GM23248 (cell line): ENCODE results near the gene GAD2. TPM values are rescaled to one million over a fixed set of nuclear protein-coding genes. Genes with fewer than 3 reads are reported as not detected.

Experiments
- DNase-seq: peaks from one replicate; pipeline ENCODE4 v3.0.0-alpha.2; 2015
- H2AFZ ChIP-seq: fragments of 200-600 bp; sonication (generic); 2 replicates; pipeline ENCODE4 v1.6.1; 2016; ENCODE audit warnings: antibody characterized with exemption
- H3F3A ChIP-seq: fragments of 200-600 bp; sonication (generic); 2 replicates; pipeline ENCODE4 v1.6.1; 2016; ENCODE audit warnings: mild to moderate bottlenecking, antibody characterized with exemption, mixed run types; ENCODE audit not compliant: insufficient read depth
- H3K27ac ChIP-seq: fragments of 200-600 bp; sonication (generic); 2 replicates; pipeline ENCODE4 v1.5.1; 2016; ENCODE audit warnings: mild to moderate bottlenecking
- H3K27me3 ChIP-seq: fragments of 200-600 bp; sonication (generic); replicated peaks from 2 replicates; pipeline ENCODE4 v1.6.1; 2016; ENCODE audit warnings: mild to moderate bottlenecking; ENCODE audit not compliant: insufficient read depth
- H3K36me3 ChIP-seq: fragments of 200-600 bp; sonication (generic); 2 replicates; pipeline ENCODE4 v1.6.1; 2016; ENCODE audit warnings: low read depth, mild to moderate bottlenecking
- H3K4me1 ChIP-seq: fragments of 200-600 bp; sonication (generic); 2 replicates; pipeline ENCODE4 v1.6.1; 2016; ENCODE audit warnings: mild to moderate bottlenecking; ENCODE audit not compliant: insufficient read depth
- H3K4me2 ChIP-seq: fragments of 200-600 bp; sonication (generic); one replicate; pipeline ENCODE4 v1.6.1; 2016; ENCODE audit warnings: mild to moderate bottlenecking; ENCODE audit not compliant: unreplicated experiment
- H3K4me3 ChIP-seq: fragments of 200-600 bp; sonication (generic); 2 replicates; pipeline ENCODE4 v1.5.1; 2016; ENCODE audit warnings: mild to moderate bottlenecking
- H3K79me2 ChIP-seq: fragments of 200-600 bp; sonication (generic); 2 replicates; pipeline ENCODE4 v1.6.1; 2016; ENCODE audit warnings: mild to moderate bottlenecking; ENCODE audit not compliant: insufficient read depth
- H3K9ac ChIP-seq: fragments of 200-600 bp; sonication (generic); 2 replicates; pipeline ENCODE4 v1.6.1; 2016; ENCODE audit warnings: mild to moderate bottlenecking
- H3K9me2 ChIP-seq: fragments of 200-600 bp; sonication (generic); 2 replicates; pipeline ENCODE4 v1.6.1; 2016; ENCODE audit warnings: mixed run types, mild to moderate bottlenecking, moderate library complexity; ENCODE audit not compliant: insufficient read depth
- H3K9me3 ChIP-seq: fragments of 200-600 bp; sonication (generic); one replicate; pipeline ENCODE4 v1.6.1; 2017; ENCODE audit warnings: low read depth
- H4K20me1 ChIP-seq: fragments of 200-600 bp; sonication (generic); 2 replicates; pipeline ENCODE4 v1.6.0; 2016; ENCODE audit not compliant: insufficient read depth
- EZH2 ChIP-seq: fragments of 200-600 bp; sonication (generic); IDR thresholded peaks from 2 replicates; pipeline ENCODE4 v1.6.1; 2018; ENCODE audit warnings: antibody characterized with exemption, mild to moderate bottlenecking; ENCODE audit not compliant: insufficient read depth, poor library complexity, severe bottlenecking
- EZH2phosphoT487 ChIP-seq: fragments of 200-600 bp; sonication (generic); IDR thresholded peaks from 2 replicates; pipeline ENCODE4 v1.6.1; 2018; ENCODE audit warnings: antibody characterized with exemption, moderate library complexity, mild to moderate bottlenecking, low read depth; ENCODE audit not compliant: insufficient read depth
- WGBS, 2 experiments: methylation state at CpG; one replicate each; pipeline ENCODE4 v1.1.6; 2015 to 2017; ENCODE audit warnings: low lambda C conversion rate in 2 of 2, low coverage in 1 of 2; ENCODE audit errors: missing lambda C conversion rate in 2 of 2; 5-methylcytosine and 5-hydroxymethylcytosine counted together
- in situ Hi-C: fragments of 300-500 bp; cut with MboI; formaldehyde crosslinking; loops from 2 replicates; pipeline ENCODE4 v1.15.0; 2020
- polyA plus RNA-seq: library from polyadenylated mRNA; unstranded; fragments of >200 nt; fragmentation: Nextera tagmentation; extraction: Ambion mirVana; gene quantifications from 2 replicates; pipeline ENCODE4 v1.2.1, GENCODE V29; 2016
- total RNA-seq: library from RNA; depleted of rRNA; stranded (reverse); fragments of >200 nt; shearing (Covaris generic); gene quantifications from 2 replicates; pipeline ENCODE4 v1.2.3, GENCODE V29; 2014

Gene GAD2
- total and polyA plus RNA-seq, 2 experiments from 2014 or later, result not detected

DNA sequence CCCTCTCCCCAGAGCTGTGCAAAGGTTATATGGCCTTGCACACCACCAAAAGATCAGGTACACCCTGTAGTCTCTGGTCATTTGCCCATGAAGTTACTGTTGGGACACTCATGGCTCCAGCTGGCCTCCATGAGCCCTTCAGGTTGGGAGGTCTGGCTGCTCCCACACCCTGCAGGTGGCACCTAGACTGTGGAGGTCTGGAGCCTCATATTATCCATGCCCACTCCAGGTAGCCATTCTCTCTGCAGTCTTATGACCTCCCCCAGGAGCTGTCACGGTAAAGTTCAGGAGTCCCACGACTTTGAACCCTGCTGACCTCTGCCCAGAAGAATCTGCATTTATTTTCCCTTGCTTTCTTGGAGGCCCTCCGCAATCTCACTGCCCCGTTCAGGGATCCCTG is 39.2 kb upstream of the GAD2 start:
- no peak overlapping the region for H3K9ac ChIP-seq
- no peak overlapping the region for H3K4me2 ChIP-seq
- in situ Hi-C loops, result no loop called here
- no peaks in the 10 kb centered on the region for H3K4me1 ChIP-seq
- no peaks in the 10 kb centered on the region for H4K20me1 ChIP-seq
- H3K4me3 ChIP-seq, result no peak overlapping the region
- 0 out of 2 replicates have a peak, but pooled peaks cover 3% of the 10 kb centered on the region for H3K27me3 ChIP-seq
- WGBS, 2 experiments, result 20 to 28% methylated on average over 4 of the region's 4 CpGs
- TF ChIP-seq EZH2phosphoT487 (no peak), EZH2 (no peak)
- no peak for DNase-seq
- no peak overlapping the region for H3K27ac ChIP-seq
- no peaks in the 10 kb centered on the region for H3F3A ChIP-seq
- H3K79me2 ChIP-seq, result no peaks in the 10 kb centered on the region
- no peaks in the 10 kb centered on the region for H3K9me3 ChIP-seq
- H2AFZ ChIP-seq, result no peak overlapping the region
- H3K36me3 ChIP-seq, result no peaks in the 10 kb centered on the region
- H3K9me2 ChIP-seq, result no peaks in the 10 kb centered on the region

- no peak overlapping the region for H3K4me2 ChIP-seq
- in situ Hi-C loops, result no loop called here
- WGBS, 2 experiments, result 16 to 19% methylated on average over 5 of the region's 5 CpGs
- DNase-seq, result no peak
- no peaks in the 10 kb centered on the region for H3K79me2 ChIP-seq
- H2AFZ ChIP-seq, result no peak overlapping the region
- H3K4me3 ChIP-seq, result no peak overlapping the region
- TF ChIP-seq EZH2phosphoT487 (no peak), EZH2 (no peak)
- H3K9me2 ChIP-seq, result no peaks in the 10 kb centered on the region
- no peaks in the 10 kb centered on the region for H3F3A ChIP-seq
- H3K9ac ChIP-seq, result no peak overlapping the region
- no peaks in the 10 kb centered on the region for H3K27me3 ChIP-seq
- no peak overlapping the region for H3K27ac ChIP-seq
- H3K9me3 ChIP-seq, result no peaks in the 10 kb centered on the region
- H3K4me1 ChIP-seq, result no peaks in the 10 kb centered on the region
- H4K20me1 ChIP-seq, result no peaks in the 10 kb centered on the region
- H3K36me3 ChIP-seq, result no peaks in the 10 kb centered on the region
These were observed 22.3 kb upstream of the GAD2 start for GRCh38 chr10:26194275-26194674.

DNA sequence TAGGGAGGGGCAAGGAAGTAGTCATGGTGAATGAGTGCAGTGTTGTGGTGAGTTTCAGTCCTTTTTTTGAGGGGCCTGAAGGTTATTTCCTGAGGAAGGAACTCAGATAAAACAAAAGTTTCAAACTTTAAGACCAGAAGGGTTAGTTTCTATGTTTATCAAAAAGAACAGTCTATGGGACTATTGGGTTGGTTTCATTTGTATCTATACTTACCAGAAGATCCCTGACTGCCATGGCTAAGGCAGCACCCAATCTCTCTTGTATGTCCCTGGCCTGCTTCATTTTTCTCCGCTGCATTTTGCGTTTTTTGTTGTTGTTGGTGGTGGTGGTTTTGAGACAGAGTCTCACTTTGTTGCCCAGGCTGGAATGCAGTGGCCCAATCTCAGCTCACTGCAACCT is 19.3 kb upstream of the GAD2 start:
- no peaks in the 10 kb centered on the region for H3K9me2 ChIP-seq
- H3K36me3 ChIP-seq, result no peaks in the 10 kb centered on the region
- H3K9ac ChIP-seq, result no peak overlapping the region
- no peaks in the 10 kb centered on the region for H3K4me1 ChIP-seq
- no peak overlapping the region for H2AFZ ChIP-seq
- H3K4me3 ChIP-seq, result no peak overlapping the region
- TF ChIP-seq EZH2 (no peak), EZH2phosphoT487 (no peak)
- no peaks in the 10 kb centered on the region for H3K79me2 ChIP-seq
- H4K20me1 ChIP-seq, result no peaks in the 10 kb centered on the region
- no peaks in the 10 kb centered on the region for H3F3A ChIP-seq
- no peak overlapping the region for H3K4me2 ChIP-seq
- H3K9me3 ChIP-seq, result no peaks in the 10 kb centered on the region
- H3K27me3 ChIP-seq, result no peaks in the 10 kb centered on the region; the same call in 1 of the 2 replicates
- no peak overlapping the region for H3K27ac ChIP-seq
- WGBS, 2 experiments, result 18 to 24% methylated on average over 2 of the region's 2 CpGs
- DNase-seq, result no peak
- in situ Hi-C loops, result no loop called here

DNA sequence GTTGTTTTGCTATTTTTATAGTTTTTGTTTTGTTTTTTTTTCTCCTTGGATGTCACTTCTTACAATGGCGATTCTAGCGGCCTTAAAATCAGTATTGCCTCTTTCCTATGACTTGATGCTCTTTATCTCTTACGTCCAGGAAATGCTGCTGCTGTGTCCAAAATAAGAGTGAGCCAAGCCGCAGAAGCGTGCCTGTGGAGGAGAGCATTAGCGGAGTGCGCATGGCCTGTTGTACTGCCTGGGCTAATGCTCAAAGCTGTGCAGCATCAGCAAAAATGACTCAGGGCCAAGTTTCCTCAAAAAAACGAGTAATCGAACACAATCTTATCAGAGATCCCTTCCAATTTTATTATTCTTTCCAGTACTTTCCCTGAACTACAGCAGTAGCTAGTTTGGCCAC is 18.5 kb upstream of the GAD2 start:
- Histone ChIP-seq H3K4me2 (no peak overlapping the region), H3K4me1 (no peaks in the 10 kb centered on the region), H3K36me3 (no peaks in the 10 kb centered on the region), H3K27me3 (no peaks in the 10 kb centered on the region; the same call in 1 of the 2 replicates), H3K79me2 (no peaks in the 10 kb centered on the region), H4K20me1 (no peaks in the 10 kb centered on the region), H3K4me3 (no peak overlapping the region), H3K9me3 (no peaks in the 10 kb centered on the region), H3K27ac (no peak overlapping the region), H3F3A (no peaks in the 10 kb centered on the region), H3K9ac (no peak overlapping the region), H2AFZ (no peak overlapping the region), H3K9me2 (no peaks in the 10 kb centered on the region)
- DNase-seq, result no peak
- TF ChIP-seq EZH2 (no peak), EZH2phosphoT487 (no peak)
- in situ Hi-C loops, result no loop called here
- 50 to 54% methylated on average over 9 of the region's 9 CpGs for WGBS, 2 experiments

GRCh38 chr10:26199841-26200240 is 16.7 kb upstream of the GAD2 start:
- H4K20me1 ChIP-seq, result no peaks in the 10 kb centered on the region
- no peak overlapping the region for H3K4me2 ChIP-seq
- no peak overlapping the region for H2AFZ ChIP-seq
- H3K4me3 ChIP-seq, result no peak overlapping the region
- WGBS, 2 experiments, result 16 to 23% methylated on average over 4 of the region's 4 CpGs
- no peaks in the 10 kb centered on the region for H3K79me2 ChIP-seq
- no peaks in the 10 kb centered on the region for H3F3A ChIP-seq
- no peaks in the 10 kb centered on the region for H3K9me2 ChIP-seq
- TF ChIP-seq EZH2 (no peak), EZH2phosphoT487 (no peak)
- no peak overlapping the region for H3K9ac ChIP-seq
- no peak overlapping the region for H3K27ac ChIP-seq
- no peaks in the 10 kb centered on the region for H3K9me3 ChIP-seq
- H3K4me1 ChIP-seq, result no peaks in the 10 kb centered on the region
- H3K27me3 ChIP-seq, result no peaks in the 10 kb centered on the region; the same call in 1 of the 2 replicates
- no peaks in the 10 kb centered on the region for H3K36me3 ChIP-seq
- no peak for DNase-seq
- in situ Hi-C loops, result no loop called here
